SJCRH30 (cell line): ENCODE results near the gene DDX56. TPM values are rescaled to one million over a fixed set of nuclear protein-coding genes. Genes with fewer than 3 reads are reported as not detected.
"Not testable (repeated sequence)": the region's sequence is repeated elsewhere in the genome, so short reads cannot be mapped to it uniquely, and the experiment has no call there.

Experiments
- DNase-seq, 2 experiments: peaks; one replicate each; pipeline ENCODE4 v3.0.0-alpha.2; 2015 to 2020
- H3K27ac ChIP-seq: fragments of 250-450 bp; sonication (Bioruptor Pico); 2 replicates; pipeline ENCODE4 v1.5.1; 2020; ENCODE audit warnings: mild to moderate bottlenecking, moderate library complexity
- H3K27me3 ChIP-seq: fragments of 250-450 bp; sonication (Bioruptor Pico); 2 replicates; pipeline ENCODE4 v1.5.1; 2020; ENCODE audit warnings: mild to moderate bottlenecking, moderate library complexity
- H3K36me3 ChIP-seq: fragments of 250-450 bp; sonication (Bioruptor Pico); 2 replicates; pipeline ENCODE4 v1.5.1; 2020; ENCODE audit warnings: mild to moderate bottlenecking, moderate library complexity
- H3K4me1 ChIP-seq: fragments of 250-450 bp; sonication (Bioruptor Pico); 2 replicates; pipeline ENCODE4 v1.5.1; 2020; ENCODE audit warnings: mild to moderate bottlenecking, moderate library complexity
- H3K4me3 ChIP-seq: fragments of 250-450 bp; sonication (Bioruptor Pico); 2 replicates; pipeline ENCODE4 v1.5.1; 2020; ENCODE audit warnings: mild to moderate bottlenecking, moderate library complexity
- H3K9me3 ChIP-seq: fragments of 250-450 bp; sonication (Bioruptor Pico); replicated peaks from 2 replicates; pipeline ENCODE4 v1.5.1; 2020; ENCODE audit warnings: mild to moderate bottlenecking, moderate library complexity
- total RNA-seq: library from RNA; depleted of rRNA; stranded (reverse); fragments of >200 nt; shearing (Covaris generic); gene quantifications from 2 replicates; pipeline ENCODE4 v1.2.3, GENCODE V29; 2014

Gene DDX56
- total RNA-seq, 1 experiment from 2014 or later = 88.5 TPM

DNA sequence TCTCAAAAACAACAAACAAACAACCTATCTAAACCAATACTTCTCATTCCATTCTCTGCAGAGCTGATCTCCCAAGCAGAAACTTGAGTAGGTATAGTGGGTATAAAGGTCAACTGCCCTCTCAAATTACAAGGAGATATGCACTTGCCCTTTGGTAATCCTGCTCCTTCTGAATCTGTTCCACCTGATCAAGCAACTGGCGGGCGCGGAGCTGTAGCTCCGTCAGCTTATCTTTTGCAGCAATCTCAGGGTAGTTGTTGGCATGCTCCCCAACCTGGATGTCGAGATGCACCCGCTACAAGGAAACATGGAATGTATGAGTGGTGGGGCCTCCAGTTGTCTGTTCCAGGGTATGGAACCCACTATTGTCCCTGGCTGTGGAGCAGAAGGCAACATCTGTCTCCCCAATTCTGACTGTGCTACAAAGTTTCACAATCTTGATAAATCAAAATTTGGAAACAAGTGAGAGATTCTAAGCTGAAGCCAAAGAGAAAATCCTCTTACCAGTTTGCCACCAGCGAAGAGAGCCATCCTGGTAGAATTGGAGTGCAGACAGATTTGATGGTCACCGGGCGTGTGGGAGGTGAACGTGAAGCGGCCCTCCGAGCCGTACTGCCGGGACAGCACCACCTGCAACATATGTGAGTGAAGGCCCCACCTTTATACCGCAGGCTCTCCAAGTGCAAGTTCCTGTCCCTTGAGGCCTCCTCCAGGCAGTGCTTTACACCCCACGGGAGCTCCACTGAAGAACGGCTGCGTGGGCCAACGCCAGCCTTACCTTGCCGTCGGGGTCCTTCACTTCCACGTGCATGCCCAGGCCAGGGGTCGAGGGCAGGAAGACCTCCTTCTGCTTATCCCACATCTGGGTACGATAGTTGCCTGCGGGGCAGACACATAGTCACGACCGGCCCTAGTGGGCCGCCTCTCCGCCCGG is 7.5 kb upstream of the DDX56 start:
- peaks cover 6% of the 10 kb centered on the region; the same call in 1 of the 2 replicates for H3K4me1 ChIP-seq
- peaks cover 15% of the 10 kb centered on the region; the same call in 1 of the 2 replicates for H3K36me3 ChIP-seq
- no peak for DNase-seq
- peak overlapping the region; percentile 57 for H3K27ac ChIP-seq
- no peaks in the 10 kb centered on the region for H3K27me3 ChIP-seq
- H3K9me3 ChIP-seq = no peaks in the 10 kb centered on the region
- H3K4me3 ChIP-seq = peak overlapping the region; percentile 74

DNA sequence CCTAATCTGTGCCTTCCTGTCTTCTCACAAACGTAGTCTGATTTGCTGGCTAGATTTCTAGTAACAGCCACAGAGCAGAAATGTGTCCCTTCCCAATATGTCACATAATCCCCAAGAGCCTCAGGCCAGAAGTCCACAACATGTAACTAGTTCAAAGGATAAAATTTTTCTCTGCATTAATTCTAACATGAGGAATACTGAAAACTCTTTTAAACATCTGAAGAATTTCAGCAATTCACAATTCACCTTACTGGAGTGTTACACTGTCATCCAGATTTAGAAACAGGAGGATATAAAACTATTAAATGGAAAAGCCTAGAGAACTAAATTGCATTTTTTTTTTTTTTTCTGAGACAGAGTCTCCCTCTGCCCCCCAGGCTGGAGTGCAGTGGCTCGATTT is 2.5 kb upstream of the DDX56 start:
- H3K9me3 ChIP-seq = no peaks in the 10 kb centered on the region
- DNase-seq = no peak
- H3K27me3 ChIP-seq = no peaks in the 10 kb centered on the region
- no peak overlapping the region for H3K27ac ChIP-seq
- peaks cover 6% of the 10 kb centered on the region; the same call in 1 of the 2 replicates for H3K4me1 ChIP-seq
- no peak overlapping the region for H3K4me3 ChIP-seq
- peaks cover 32% of the 10 kb centered on the region for H3K36me3 ChIP-seq

DNA sequence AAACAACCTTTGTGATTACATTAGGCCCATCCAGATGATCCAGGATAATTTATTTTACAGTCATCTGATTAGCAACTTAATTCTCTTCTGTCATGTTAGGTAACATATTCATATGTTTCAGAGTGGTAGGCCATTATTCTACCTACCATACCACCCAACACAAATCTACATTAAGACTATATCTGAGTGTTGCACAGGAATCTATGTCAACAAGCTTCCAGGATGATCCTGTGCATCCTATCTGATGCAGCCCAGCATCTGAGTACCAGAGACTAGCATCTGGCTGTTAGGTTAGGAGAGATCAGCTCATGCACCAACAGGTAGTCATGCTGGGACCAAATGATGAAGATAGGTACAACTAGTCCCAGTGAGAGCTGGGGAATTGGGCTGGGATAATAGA is 1.3 kb upstream of the DDX56 start:
- no peak for DNase-seq
- H3K4me1 ChIP-seq = no peaks in the 10 kb centered on the region
- H3K36me3 ChIP-seq = peaks cover 42% of the 10 kb centered on the region
- H3K27ac ChIP-seq = no peak overlapping the region
- H3K27me3 ChIP-seq = no peaks in the 10 kb centered on the region
- H3K9me3 ChIP-seq = no peaks in the 10 kb centered on the region
- H3K4me3 ChIP-seq = no peak overlapping the region

DNA sequence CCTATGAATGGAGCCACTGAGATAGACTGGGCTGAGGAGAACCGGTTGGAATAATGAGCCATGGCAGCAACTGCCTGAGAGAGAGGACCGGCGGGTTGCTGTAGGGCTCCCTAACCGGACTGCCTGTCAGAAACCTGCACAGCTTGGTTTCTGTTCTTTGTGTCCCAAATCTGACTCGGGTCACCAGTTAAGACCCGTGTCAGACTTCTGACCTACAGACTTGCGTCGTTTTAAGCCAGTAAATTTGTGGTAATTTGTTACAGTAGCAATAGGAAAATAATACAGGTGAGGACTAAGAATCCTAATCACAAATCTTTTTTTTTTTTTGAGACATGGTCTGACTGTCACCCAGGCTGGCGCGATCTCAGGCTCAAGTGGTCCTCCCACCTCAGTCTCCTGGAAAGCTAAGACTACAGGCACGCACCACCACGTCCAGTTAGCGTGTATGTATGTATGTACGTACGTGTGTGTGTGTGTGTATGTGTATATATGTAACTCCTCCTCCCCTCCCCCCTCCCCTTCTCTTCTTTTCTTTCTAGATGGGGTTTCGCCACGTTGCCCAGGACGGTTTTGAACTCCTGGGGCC is 672 bp upstream of the DDX56 start:
- no peaks in the 10 kb centered on the region for H3K27me3 ChIP-seq
- DNase-seq = no peak
- peaks cover 43% of the 10 kb centered on the region for H3K36me3 ChIP-seq
- peak overlapping the region; percentile 60 for H3K27ac ChIP-seq
- H3K9me3 ChIP-seq = no peaks in the 10 kb centered on the region
- no peaks in the 10 kb centered on the region for H3K4me1 ChIP-seq
- H3K4me3 ChIP-seq = peak overlapping the region; percentile 74

DNA sequence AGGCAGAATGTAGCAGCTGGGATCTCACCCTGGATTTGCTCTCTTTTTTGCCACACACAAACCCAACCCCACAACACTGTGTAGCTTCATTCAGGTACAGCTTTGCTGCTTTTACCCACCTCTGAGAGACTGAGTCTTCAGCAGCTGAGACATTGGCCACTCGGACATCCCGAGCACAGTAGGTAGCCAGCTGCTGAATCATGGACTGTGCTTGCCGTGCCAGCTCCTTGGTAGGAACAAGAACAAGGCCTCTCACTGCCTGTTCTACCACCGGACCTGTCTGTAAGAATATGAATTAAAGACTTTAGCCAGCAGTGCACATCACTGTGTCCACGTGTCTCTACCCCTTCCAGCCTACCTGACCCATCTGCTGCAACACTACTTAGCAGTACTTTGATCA is 937 bp downstream of the DDX56 start:
- DNase-seq = no peak
- H3K27me3 ChIP-seq = no peaks in the 10 kb centered on the region
- H3K36me3 ChIP-seq = peaks cover 50% of the 10 kb centered on the region
- H3K9me3 ChIP-seq = no peaks in the 10 kb centered on the region
- H3K4me1 ChIP-seq = no peaks in the 10 kb centered on the region
- peak overlapping the region; percentile 74 for H3K4me3 ChIP-seq
- no peak overlapping the region for H3K27ac ChIP-seq

DNA sequence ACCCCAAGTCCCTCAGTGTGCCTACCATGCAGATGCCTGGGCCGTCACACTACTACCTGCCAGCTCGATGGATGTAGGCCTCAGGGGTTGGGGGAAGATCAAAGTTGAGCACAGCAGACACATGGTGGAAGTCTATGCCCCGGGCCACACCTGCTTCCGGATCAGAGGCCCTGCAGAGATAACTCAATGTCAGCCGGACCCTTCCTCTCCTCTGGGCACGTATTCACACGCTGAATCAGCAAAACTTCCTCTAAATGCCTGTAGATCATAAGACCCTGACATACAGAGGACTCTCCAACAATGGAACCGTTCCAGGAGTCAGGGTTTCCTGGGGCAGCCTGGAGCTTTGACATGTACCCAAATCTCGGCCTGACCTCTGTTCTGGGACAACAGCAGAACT is 3.7 kb downstream of the DDX56 start:
- Histone ChIP-seq H3K36me3 (peaks cover 64% of the 10 kb centered on the region), H3K27ac (no peak overlapping the region), H3K4me3 (no peak overlapping the region), H3K27me3 (no peaks in the 10 kb centered on the region), H3K9me3 (no peaks in the 10 kb centered on the region), H3K4me1 (no peaks in the 10 kb centered on the region)
- DNase-seq = no peak

DNA sequence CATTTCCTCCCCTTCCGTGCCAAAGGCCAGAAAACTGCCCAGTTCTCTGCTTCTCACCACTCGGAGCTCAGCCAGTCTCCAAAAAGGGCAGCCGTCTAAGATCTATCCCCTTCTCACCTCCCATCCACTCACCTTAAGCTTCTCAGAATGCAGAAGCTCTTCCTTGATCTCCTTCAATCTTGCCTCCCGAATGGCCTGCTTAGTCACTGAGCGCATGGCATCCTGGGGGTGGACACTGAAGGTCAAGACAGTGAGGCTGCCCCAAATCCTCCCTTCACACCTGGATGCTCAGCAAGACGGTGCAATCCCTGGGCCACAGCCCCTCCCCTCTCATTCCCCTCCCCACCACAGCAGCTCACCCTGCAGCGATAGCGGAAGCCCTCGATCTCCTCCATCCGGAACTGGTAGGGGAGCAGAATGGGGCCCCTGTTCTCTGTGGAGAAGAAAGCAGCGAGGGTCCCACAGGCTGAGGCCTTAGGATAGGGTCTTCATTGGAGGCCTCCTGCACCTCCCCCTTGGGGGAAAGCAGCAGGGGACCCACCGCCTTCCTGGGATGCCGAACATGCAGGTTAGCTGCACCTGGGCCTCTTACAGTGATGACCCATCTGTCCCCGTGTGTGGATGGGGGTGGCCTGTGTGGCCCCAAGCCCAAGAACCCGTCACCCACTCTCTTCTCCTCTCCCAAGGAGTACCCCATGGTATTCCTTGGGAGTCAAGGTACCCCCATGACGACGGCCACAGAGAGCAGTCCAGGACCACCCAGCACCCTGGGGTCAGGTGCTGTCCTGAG is 4.7 kb downstream of the DDX56 start:
- H3K27ac ChIP-seq = no peak overlapping the region
- peaks cover 74% of the 10 kb centered on the region for H3K36me3 ChIP-seq
- DNase-seq = no peak
- H3K9me3 ChIP-seq = no peaks in the 10 kb centered on the region
- H3K27me3 ChIP-seq = no peaks in the 10 kb centered on the region
- no peaks in the 10 kb centered on the region for H3K4me1 ChIP-seq
- no peak overlapping the region for H3K4me3 ChIP-seq

DNA sequence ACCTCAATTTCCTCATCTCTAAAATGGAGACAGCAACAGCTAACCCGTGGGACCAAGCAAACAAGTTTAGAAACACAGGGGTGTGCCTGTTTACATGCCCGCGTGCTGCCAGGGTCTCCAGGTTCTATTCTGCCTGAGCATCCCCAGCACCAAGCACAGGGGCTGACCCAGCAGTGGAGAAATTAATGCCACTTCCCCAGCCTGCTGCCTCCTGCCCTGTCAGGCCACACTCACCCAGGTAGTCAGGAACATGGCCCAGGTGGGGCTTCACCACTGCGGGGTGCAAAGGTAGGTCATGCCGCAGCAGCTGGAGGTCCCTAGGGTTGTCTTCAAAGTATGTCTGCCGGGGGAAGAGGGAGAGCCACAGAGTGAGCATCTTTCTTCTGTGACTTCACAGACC is 5.8 kb downstream of the DDX56 start:
- Histone ChIP-seq H3K9me3 (no peaks in the 10 kb centered on the region), H3K27me3 (no peaks in the 10 kb centered on the region), H3K4me1 (no peaks in the 10 kb centered on the region), H3K36me3 (peaks cover 75% of the 10 kb centered on the region), H3K4me3 (no peak overlapping the region), H3K27ac (no peak overlapping the region)
- no peak for DNase-seq

DNA sequence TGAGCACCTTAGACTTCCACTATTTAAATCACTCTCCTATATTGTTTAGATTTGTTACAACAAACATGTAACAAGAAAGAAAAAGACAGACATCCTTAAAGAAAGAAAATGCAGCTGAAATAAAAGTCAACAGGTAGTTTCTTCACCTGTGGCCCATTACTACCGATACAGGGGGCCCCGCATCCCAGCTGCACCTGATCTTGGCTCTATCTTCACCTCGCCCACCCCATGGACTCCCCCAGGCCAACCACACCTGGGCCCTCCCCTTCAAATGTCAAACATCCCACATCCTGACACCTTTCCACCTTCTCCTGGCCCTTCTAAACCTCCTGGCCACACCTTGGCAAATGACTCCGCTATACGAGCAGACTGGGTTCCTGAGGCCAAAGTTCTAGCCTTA is 7.0 kb downstream of the DDX56 start:
- Histone ChIP-seq H3K4me1 (peaks cover 5% of the 10 kb centered on the region; the same call in 1 of the 2 replicates), H3K27ac (no peak overlapping the region), H3K9me3 (no peaks in the 10 kb centered on the region), H3K27me3 (no peaks in the 10 kb centered on the region), H3K4me3 (no peak overlapping the region), H3K36me3 (peaks cover 63% of the 10 kb centered on the region)
- DNase-seq = no peak

DNA sequence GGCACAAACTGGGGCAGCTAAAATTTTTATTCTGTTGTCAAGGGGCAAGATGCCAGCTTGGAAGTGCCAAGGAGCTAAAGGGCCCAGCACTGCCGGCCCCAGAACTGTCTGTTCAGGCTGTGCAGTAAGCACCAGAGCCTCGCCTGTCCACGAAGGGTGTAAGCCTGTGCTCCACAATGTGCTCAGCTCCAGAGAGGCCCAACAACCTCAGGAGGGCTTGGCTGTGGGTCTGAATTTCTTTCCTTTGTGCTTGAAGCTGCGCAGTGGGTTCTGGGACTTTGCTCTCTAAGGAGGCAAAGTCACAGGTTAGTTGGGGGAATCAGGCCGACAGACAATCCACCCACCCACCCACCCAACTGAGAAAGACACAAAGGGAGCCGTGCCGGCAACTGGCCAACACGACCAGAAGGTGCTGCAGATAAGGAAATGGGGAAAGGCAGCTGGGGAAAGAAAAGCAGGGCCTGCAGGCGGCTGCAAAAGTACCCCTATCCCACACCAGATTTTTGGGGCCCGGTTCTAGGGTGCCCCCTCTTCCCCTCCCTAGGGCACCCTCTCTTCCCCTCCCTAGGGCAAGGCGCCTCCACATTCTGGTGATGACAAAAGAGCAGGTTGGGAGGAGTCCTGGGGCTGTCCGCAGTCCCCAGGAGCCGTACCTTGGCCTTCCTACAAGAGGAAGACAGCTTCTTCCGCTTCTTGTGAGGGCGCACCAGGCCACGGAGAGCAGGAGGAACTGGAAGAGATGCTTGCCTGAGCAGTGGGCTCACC is 7.7 kb downstream of the DDX56 start:
- no peak overlapping the region for H3K4me3 ChIP-seq
- no peak overlapping the region for H3K27ac ChIP-seq
- DNase-seq = no peak
- H3K27me3 ChIP-seq = no peaks in the 10 kb centered on the region
- H3K9me3 ChIP-seq = no peaks in the 10 kb centered on the region
- peaks cover 56% of the 10 kb centered on the region for H3K36me3 ChIP-seq
- H3K4me1 ChIP-seq = peaks cover 5% of the 10 kb centered on the region; the same call in 1 of the 2 replicates

DNA sequence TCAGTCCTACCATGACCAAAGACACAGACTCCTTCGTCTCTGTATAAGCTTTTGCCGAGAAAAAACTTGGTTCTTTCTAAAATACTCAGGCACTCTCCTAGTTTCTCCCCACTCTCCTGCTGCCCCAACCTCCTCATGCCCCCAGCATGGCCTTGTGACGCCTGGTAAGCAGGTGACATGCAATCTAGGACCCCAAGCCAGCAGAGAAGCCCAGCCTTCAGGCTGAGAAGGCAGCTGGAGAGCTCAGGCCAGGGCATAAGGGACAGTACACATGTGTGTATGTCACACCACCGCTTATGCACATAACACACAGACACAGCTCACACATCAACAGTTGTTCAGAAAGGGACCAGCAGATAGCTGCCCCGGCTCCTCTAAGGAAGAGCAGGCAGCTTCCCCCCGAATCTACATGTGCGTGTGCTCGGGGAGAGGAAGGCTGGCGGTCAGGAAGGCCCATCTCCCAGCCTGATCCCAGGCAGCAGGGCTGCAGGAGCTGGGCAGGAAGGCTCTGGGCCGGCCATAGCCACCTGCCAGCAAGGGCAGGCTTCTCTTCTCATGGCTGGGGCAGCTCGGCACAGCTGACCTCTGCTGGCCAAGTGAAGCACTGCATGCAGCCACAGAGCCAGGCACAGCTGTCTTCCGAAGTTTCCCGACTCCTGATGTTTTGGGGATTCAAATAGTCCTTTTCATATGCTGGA is 8.5 kb downstream of the DDX56 start:
- peak; percentile 60 to 81 for DNase-seq
- H3K27me3 ChIP-seq = no peaks in the 10 kb centered on the region
- peaks cover 49% of the 10 kb centered on the region for H3K36me3 ChIP-seq
- no peaks in the 10 kb centered on the region for H3K9me3 ChIP-seq
- H3K4me3 ChIP-seq = no peak overlapping the region
- H3K4me1 ChIP-seq = peaks cover 5% of the 10 kb centered on the region; the same call in 1 of the 2 replicates
- H3K27ac ChIP-seq = no peak overlapping the region

DNA sequence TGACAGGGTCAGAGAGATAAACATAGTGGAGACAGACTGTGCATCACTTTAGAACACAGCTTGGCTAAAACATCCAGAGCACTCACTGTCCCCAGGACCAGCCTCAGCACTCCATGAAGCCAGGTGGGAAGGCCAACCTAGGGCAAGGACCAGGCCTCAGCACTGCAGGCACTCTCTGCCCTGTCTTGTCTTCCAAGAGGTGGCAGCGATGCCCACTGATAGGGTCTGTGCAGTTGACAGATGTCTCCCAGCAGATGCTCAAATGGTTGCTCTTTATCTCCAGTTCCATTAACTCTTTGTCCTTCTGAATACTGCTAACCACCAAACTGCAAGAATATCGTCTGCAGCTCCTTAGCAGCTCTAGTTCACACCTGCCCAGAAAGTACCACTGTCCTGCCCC is 9.1 kb downstream of the DDX56 start:
- Histone ChIP-seq H3K9me3 (no peaks in the 10 kb centered on the region), H3K27ac (no peak overlapping the region), H3K27me3 (no peaks in the 10 kb centered on the region), H3K36me3 (peaks cover 43% of the 10 kb centered on the region), H3K4me1 (peaks cover 5% of the 10 kb centered on the region; the same call in 1 of the 2 replicates), H3K4me3 (no peak overlapping the region)
- no peak for DNase-seq

DNA sequence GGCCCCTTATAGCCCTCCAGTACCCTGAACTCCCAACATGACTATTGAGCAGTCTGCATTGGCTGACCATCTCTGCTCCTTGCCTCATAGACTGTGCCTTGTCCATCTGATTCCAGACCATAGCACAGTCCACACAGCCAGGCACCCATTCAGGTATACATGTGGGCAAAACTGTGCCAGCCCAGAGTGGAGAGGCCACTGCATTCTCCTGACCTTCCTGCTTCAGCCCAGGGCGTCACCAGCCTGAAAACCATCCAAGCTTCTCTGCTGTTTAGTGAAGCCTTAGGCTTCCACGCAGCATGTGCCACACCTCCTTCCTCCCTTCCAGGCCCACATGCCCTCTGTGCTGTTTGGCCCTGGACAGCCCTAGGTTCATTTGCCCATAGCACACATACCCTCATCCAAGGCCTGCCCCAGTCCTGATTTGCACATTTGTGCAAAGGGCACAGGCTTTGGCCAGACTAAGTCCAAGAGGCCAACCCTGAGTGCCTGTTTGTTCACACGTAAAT is 10.5 kb downstream of the DDX56 start:
- Histone ChIP-seq H3K27ac (no peak overlapping the region), H3K36me3 (peaks cover 29% of the 10 kb centered on the region)

DNA sequence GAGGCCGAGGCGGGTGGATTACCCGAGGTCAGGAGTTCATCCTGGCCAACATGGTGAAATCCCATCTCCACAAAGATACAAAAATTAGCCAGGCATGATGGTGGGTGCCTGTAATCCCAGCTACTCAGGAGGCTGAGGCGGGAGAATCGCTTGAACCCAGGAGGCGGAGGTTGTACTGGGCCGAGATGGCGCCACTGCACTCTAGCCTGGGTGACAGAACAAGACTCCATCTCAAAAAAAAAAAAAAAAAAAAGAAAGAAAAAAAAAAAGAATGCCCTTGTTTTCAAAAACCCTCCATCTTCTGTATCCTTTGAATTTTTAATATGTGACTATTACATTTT is 11.1 kb downstream of the DDX56 start:
- H3K27ac ChIP-seq, H3K27me3 ChIP-seq, H3K4me3 ChIP-seq, H3K9me3 ChIP-seq, DNase-seq, H3K4me1 ChIP-seq: not testable (repeated sequence)
- peaks cover 23% of the 10 kb centered on the region for H3K36me3 ChIP-seq

More for the DNA sequence above, 10.5 kb downstream of the DDX56 start:
- no peaks in the 10 kb centered on the region for H3K9me3 ChIP-seq
- no peak for DNase-seq
- no peaks in the 10 kb centered on the region for H3K27me3 ChIP-seq
- no peak overlapping the region for H3K4me3 ChIP-seq
- peaks cover 5% of the 10 kb centered on the region; the same call in 1 of the 2 replicates for H3K4me1 ChIP-seq
